Upper lobe of left lung (tissue), 4 donors: Measurements from ENCODE around the gene MTX2.

Experiments
- EP300 ChIP-seq, 4 donors: sonication (generic); formaldehyde crosslinking; IDR thresholded peaks; one replicate each; pipeline ENCODE4 v1.5.1; 2017; ENCODE audit warnings: antibody characterized with exemption in 4 of 4, control low read depth in 2 of 4
- POLR2A ChIP-seq, 4 donors: fragments of 450-650 bp; IDR thresholded peaks; one replicate each; pipeline ENCODE4 v1.5.1; 2016 to 2017; ENCODE audit warnings: antibody characterized with exemption in 4 of 4, mild to moderate bottlenecking in 2 of 4
- POLR2AphosphoS5 ChIP-seq, 2 donors: sonication (generic); formaldehyde crosslinking; IDR thresholded peaks; one replicate each; pipeline ENCODE4 v1.5.1; 2017; ENCODE audit warnings: antibody characterized with exemption in 2 of 2
- TF ChIP-seq, protein P1 (sequence below), 6 experiments: fragments of 450-650 bp in 4 of 6; fragments of 200-600 bp in 2 of 6; sonication (generic) in 2 of 6; IDR thresholded peaks; one replicate each; pipeline ENCODE4 v1.5.1; 2016 to 2019; ENCODE audit warnings: antibody characterized with exemption in 6 of 6

DNA sequence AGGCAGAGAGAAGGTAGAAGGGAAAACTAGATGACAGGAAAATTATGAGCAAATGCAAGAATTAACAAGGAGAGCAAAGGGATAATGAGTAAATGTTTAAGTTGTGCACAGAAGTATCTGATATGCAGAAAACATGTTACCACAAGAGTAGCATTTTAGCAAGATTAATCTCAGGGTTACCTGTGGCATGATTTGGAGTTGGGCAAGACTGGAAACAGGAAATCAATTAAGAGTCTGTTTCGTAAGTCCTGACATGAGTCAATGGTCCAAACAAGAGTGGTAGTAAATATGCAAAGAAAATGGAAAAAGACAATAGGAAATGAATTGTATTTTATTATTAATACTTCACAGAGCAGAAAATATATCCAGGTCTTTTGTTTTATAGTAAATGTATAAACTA is 17.3 kb upstream of the MTX2 start:
- TF ChIP-seq, protein P1, sequence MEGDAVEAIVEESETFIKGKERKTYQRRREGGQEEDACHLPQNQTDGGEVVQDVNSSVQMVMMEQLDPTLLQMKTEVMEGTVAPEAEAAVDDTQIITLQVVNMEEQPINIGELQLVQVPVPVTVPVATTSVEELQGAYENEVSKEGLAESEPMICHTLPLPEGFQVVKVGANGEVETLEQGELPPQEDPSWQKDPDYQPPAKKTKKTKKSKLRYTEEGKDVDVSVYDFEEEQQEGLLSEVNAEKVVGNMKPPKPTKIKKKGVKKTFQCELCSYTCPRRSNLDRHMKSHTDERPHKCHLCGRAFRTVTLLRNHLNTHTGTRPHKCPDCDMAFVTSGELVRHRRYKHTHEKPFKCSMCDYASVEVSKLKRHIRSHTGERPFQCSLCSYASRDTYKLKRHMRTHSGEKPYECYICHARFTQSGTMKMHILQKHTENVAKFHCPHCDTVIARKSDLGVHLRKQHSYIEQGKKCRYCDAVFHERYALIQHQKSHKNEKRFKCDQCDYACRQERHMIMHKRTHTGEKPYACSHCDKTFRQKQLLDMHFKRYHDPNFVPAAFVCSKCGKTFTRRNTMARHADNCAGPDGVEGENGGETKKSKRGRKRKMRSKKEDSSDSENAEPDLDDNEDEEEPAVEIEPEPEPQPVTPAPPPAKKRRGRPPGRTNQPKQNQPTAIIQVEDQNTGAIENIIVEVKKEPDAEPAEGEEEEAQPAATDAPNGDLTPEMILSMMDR (IDR thresholded peaks at IDR 0.05): no peak
- TF ChIP-seq POLR2A (IDR thresholded peaks at IDR 0.05) (no peak), EP300 (IDR thresholded peaks at IDR 0.05) (peak in 1 of 4 donors; percentile 12), POLR2AphosphoS5 (IDR thresholded peaks at IDR 0.05) (no peak)
